22Rv1 (cell line): Measurements from ENCODE around the gene AIG1.

Experiments
- ZFX ChIP-seq: fragments of 450-650 bp; IDR thresholded peaks from 2 replicates; pipeline ENCODE4 v1.6.1; 2017; ENCODE audit warnings: antibody characterized with exemption, borderline replicate concordance
- TF ChIP-seq, protein P1 (sequence below): fragments of 450-650 bp; IDR thresholded peaks from 2 replicates; pipeline ENCODE4 v1.5.1; 2017; ENCODE audit warnings: mild to moderate bottlenecking

DNA sequence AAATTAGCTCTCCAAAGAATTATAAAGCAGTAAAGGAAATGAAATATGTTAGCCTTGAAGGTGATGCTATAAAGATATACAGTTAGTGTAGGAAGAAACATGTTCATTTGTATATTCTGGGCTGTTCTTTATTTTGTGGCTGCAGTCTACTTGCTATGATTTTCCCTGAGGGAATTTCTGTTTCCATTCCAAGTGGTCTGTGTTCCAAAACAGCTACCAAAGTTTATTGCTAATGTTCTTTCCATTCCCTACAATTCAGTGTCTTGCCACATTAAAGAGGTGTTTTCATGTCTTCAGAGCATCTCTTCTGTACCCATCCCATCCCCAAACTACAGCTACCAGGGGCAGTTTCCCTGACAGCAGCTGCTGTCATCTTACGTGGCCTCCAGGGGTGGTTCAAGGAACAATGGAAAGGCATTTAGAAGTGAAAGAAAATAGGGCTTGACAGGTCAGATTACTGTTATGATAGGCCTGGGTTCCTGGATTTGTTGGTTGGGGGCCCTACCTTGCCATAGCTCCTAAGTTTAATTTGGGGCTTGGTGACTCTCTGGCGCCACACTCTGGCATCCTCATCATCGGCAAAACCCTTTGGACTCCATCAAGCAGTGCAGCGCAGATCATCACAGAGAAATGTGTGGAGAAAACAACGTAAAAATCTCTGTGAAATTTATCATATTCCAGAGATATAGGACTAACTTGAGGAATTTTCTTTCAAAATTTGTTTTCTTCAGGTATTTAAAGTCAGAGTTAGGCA, 33.8 kb upstream of the AIG1 start:
- TF ChIP-seq, protein P1, sequence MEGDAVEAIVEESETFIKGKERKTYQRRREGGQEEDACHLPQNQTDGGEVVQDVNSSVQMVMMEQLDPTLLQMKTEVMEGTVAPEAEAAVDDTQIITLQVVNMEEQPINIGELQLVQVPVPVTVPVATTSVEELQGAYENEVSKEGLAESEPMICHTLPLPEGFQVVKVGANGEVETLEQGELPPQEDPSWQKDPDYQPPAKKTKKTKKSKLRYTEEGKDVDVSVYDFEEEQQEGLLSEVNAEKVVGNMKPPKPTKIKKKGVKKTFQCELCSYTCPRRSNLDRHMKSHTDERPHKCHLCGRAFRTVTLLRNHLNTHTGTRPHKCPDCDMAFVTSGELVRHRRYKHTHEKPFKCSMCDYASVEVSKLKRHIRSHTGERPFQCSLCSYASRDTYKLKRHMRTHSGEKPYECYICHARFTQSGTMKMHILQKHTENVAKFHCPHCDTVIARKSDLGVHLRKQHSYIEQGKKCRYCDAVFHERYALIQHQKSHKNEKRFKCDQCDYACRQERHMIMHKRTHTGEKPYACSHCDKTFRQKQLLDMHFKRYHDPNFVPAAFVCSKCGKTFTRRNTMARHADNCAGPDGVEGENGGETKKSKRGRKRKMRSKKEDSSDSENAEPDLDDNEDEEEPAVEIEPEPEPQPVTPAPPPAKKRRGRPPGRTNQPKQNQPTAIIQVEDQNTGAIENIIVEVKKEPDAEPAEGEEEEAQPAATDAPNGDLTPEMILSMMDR: peak; percentile 77
- TF ChIP-seq ZFX: no peak
